Parathyroid adenoma (tissue), 2 donors: Measurements from ENCODE around the gene ELMOD3.

Experiments
- H2AFZ ChIP-seq: fragments of 300-600 bp; sonication (generic); one replicate; pipeline ENCODE4 v1.7.0; 2017; ENCODE audit warnings: antibody characterized with exemption, mild to moderate bottlenecking
- H3K27ac ChIP-seq: fragments of 300-600 bp; sonication (generic); one replicate; pipeline ENCODE4 v1.7.0; 2017
- H3K27me3 ChIP-seq: fragments of 300-600 bp; sonication (generic); one replicate; pipeline ENCODE4 v1.7.0; 2017; ENCODE audit warnings: low read length; ENCODE audit not compliant: control insufficient read depth, insufficient read depth
- H3K36me3 ChIP-seq: fragments of 300-600 bp; sonication (generic); one replicate; pipeline ENCODE4 v1.7.0; 2017; ENCODE audit warnings: low read length; ENCODE audit not compliant: control insufficient read depth, insufficient read depth
- H3K4me1 ChIP-seq: fragments of 300-600 bp; sonication (generic); one replicate; pipeline ENCODE4 v1.7.0; 2017; ENCODE audit warnings: control low read depth
- H3K4me2 ChIP-seq: fragments of 300-600 bp; sonication (generic); one replicate; pipeline ENCODE4 v1.7.0; 2017; ENCODE audit warnings: low read length
- H3K4me3 ChIP-seq: fragments of 300-600 bp; sonication (generic); one replicate; pipeline ENCODE4 v1.7.0; 2017; ENCODE audit warnings: low read depth, low read length
- H3K79me2 ChIP-seq: fragments of 300-600 bp; sonication (generic); one replicate; pipeline ENCODE4 v1.7.0; 2017; ENCODE audit warnings: control low read depth
- H3K9ac ChIP-seq: fragments of 300-600 bp; sonication (generic); one replicate; pipeline ENCODE4 v1.7.0; 2017; ENCODE audit warnings: mild to moderate bottlenecking
- H3K9me3 ChIP-seq: fragments of 300-600 bp; sonication (generic); one replicate; pipeline ENCODE4 v1.7.0; 2017; ENCODE audit warnings: low read length; ENCODE audit not compliant: control insufficient read depth
- TF ChIP-seq, protein P1 (sequence below): fragments of 300-600 bp; sonication (generic); IDR thresholded peaks from one replicate; pipeline ENCODE4 v1.7.0; 2017; ENCODE audit warnings: antibody characterized with exemption, mild to moderate bottlenecking
- donor health status: primary hyperparathyroidism.

Gene ELMOD3

GRCh38 chr2:85405201-85406059, 50.9 kb downstream of the ELMOD3 start:
- Histone ChIP-seq H3K27ac (peak overlapping the region; percentile 97), H3K4me1 (peaks cover 75% of the 10 kb centered on the region), H2AFZ (peak overlapping the region; percentile 54), H3K4me3 (no peak overlapping the region), H3K36me3 (no peaks in the 10 kb centered on the region), H3K9ac (no peak overlapping the region), H3K27me3 (no peaks in the 10 kb centered on the region), H3K4me2 (peak overlapping the region; percentile 31), H3K79me2 (peaks cover 28% of the 10 kb centered on the region), H3K9me3 (no peaks in the 10 kb centered on the region)
- TF ChIP-seq, protein P1, sequence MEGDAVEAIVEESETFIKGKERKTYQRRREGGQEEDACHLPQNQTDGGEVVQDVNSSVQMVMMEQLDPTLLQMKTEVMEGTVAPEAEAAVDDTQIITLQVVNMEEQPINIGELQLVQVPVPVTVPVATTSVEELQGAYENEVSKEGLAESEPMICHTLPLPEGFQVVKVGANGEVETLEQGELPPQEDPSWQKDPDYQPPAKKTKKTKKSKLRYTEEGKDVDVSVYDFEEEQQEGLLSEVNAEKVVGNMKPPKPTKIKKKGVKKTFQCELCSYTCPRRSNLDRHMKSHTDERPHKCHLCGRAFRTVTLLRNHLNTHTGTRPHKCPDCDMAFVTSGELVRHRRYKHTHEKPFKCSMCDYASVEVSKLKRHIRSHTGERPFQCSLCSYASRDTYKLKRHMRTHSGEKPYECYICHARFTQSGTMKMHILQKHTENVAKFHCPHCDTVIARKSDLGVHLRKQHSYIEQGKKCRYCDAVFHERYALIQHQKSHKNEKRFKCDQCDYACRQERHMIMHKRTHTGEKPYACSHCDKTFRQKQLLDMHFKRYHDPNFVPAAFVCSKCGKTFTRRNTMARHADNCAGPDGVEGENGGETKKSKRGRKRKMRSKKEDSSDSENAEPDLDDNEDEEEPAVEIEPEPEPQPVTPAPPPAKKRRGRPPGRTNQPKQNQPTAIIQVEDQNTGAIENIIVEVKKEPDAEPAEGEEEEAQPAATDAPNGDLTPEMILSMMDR: no peak

DNA sequence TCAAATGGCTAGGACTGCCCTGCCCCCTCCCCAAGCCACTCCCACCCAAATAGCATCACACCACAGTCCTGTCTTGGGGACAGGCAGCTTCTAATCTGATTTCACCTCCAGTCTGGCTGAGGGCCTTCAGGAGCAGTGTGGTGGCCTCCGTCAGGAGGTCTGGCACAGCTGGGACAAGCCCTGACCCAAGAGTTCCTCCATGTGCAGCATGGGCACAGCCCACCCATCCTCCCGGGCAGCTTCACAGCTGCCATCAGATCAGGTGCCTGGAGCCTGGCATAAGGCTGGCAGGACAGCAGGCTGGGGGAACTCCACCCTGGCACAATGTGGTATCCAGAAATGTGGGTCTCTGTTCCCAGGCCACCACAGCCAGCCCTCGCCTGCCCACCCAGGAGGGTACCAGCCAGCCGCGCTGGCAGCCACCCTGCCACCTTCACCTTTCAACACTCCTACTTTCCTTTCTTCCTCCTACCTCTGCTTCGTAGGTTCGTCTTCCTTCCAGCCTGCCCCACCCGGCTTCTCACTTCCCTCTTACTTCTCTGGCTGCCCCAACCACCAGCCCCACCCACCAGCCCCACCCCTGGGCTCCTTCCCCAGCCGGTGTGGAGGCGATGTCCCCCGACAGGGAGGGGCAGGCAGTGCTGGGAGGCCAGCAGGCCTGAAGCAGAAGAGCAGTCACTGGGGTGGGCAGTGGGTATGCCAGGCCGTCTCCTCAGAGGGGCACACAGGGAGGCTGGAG, 55.4 kb downstream of the ELMOD3 start, which contains the start of gene CAPG:
TSS of gene CAPG (minus strand) at position 522 of the 739 bp plus-strand sequence. CDS start 8,221 bp downstream, outside the sequence.
- Histone ChIP-seq H3K79me2 (peaks cover 28% of the 10 kb centered on the region), H3K9me3 (no peaks in the 10 kb centered on the region), H3K4me2 (peak within 1 kb of the TSS; percentile 70), H3K36me3 (no peaks in the 10 kb centered on the region), H3K4me3 (peak within 1 kb of the TSS; percentile 49), H3K27ac (peak within 1 kb of the TSS; percentile 97), H3K4me1 (peaks cover 73% of the 10 kb centered on the region), H2AFZ (peak within 1 kb of the TSS; percentile 39), H3K27me3 (no peaks in the 10 kb centered on the region), H3K9ac (peak within 1 kb of the TSS; percentile 39)
- TF ChIP-seq, protein P1: no peak

- H3K27ac ChIP-seq: peak overlapping the region; percentile 97
- no peaks in the 10 kb centered on the region for H3K27me3 ChIP-seq
- no peak overlapping the region for H3K9ac ChIP-seq
- H3K4me3 ChIP-seq: no peak overlapping the region
- peaks cover 74% of the 10 kb centered on the region for H3K4me1 ChIP-seq
- H3K4me2 ChIP-seq: peak overlapping the region; percentile 70
- no peaks in the 10 kb centered on the region for H3K9me3 ChIP-seq
- no peaks in the 10 kb centered on the region for H3K36me3 ChIP-seq
- TF ChIP-seq, protein P1: no peak
- H2AFZ ChIP-seq: peak overlapping the region; percentile 39
- peaks cover 28% of the 10 kb centered on the region for H3K79me2 ChIP-seq
These were observed 56.2 kb downstream of the ELMOD3 start for GRCh38 chr2:85410584-85411404.

GRCh38 chr2:85411405-85411748, 56.8 kb downstream of the ELMOD3 start:
- H3K9ac ChIP-seq: no peak overlapping the region
- no peak overlapping the region for H3K4me2 ChIP-seq
- peaks cover 70% of the 10 kb centered on the region for H3K4me1 ChIP-seq
- peaks cover 28% of the 10 kb centered on the region for H3K79me2 ChIP-seq
- TF ChIP-seq, protein P1: no peak
- H3K36me3 ChIP-seq: no peaks in the 10 kb centered on the region
- peak overlapping the region; percentile 97 for H3K27ac ChIP-seq
- H3K9me3 ChIP-seq: no peaks in the 10 kb centered on the region
- H3K4me3 ChIP-seq: no peak overlapping the region
- no peaks in the 10 kb centered on the region for H3K27me3 ChIP-seq
- peak overlapping the region; percentile 39 for H2AFZ ChIP-seq
